BE2C (cell line): ENCODE data around the gene OTUD6A.

Experiments used
- DNase-seq: peaks from one replicate; pipeline ENCODE4 v3.0.0-alpha.2; 2020
- H3K27me3 ChIP-seq: fragments of 250-450 bp; sonication (Bioruptor Pico); 2 replicates; pipeline ENCODE4 v1.5.1; 2020; ENCODE audit warnings: mild to moderate bottlenecking
- H3K36me3 ChIP-seq: fragments of 250-450 bp; sonication (Bioruptor Pico); 2 replicates; pipeline ENCODE4 v1.5.1; 2020; ENCODE audit warnings: mild to moderate bottlenecking
- H3K4me1 ChIP-seq: fragments of 250-450 bp; sonication (Bioruptor Pico); 2 replicates; pipeline ENCODE4 v1.5.1; 2020
- H3K4me3 ChIP-seq: 2 replicates; pipeline ENCODE4 v1.5.1; 2011; ENCODE audit warnings: low read depth, low read length
- H3K9me3 ChIP-seq: fragments of 250-450 bp; sonication (Bioruptor Pico); 2 replicates; pipeline ENCODE4 v1.5.1; 2020
- TF ChIP-seq, protein P1 (sequence below): IDR thresholded peaks from 2 replicates; pipeline ENCODE4 v1.5.1; 2012; ENCODE audit warnings: mild to moderate bottlenecking, low read depth, low read length

Gene OTUD6A

DNA sequence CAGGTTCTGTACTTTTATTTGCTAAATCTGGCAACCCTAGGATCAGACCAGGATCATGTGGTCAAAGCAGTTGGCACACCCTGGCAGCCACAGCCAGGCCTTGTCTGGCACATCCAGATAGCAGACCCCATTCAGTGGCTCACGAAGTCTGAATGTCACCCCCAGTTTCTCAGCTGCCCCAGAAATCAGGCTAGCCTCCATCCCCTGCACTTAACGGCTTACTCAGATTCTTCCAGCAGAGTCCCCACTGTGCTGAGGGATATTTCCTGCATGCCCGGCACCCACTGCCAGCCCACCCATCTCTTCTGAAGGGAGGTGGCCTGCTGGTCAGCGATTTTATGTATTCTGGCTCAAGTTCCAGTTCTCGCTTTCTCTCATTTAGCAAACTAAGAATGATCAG, 7.9 kb upstream of the OTUD6A start:
- H3K36me3 ChIP-seq: no peaks in the 10 kb centered on the region
- H3K27me3 ChIP-seq: no peaks in the 10 kb centered on the region
- TF ChIP-seq, protein P1, sequence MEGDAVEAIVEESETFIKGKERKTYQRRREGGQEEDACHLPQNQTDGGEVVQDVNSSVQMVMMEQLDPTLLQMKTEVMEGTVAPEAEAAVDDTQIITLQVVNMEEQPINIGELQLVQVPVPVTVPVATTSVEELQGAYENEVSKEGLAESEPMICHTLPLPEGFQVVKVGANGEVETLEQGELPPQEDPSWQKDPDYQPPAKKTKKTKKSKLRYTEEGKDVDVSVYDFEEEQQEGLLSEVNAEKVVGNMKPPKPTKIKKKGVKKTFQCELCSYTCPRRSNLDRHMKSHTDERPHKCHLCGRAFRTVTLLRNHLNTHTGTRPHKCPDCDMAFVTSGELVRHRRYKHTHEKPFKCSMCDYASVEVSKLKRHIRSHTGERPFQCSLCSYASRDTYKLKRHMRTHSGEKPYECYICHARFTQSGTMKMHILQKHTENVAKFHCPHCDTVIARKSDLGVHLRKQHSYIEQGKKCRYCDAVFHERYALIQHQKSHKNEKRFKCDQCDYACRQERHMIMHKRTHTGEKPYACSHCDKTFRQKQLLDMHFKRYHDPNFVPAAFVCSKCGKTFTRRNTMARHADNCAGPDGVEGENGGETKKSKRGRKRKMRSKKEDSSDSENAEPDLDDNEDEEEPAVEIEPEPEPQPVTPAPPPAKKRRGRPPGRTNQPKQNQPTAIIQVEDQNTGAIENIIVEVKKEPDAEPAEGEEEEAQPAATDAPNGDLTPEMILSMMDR: no peak
- H3K4me1 ChIP-seq: no peaks in the 10 kb centered on the region
- H3K4me3 ChIP-seq: no peak overlapping the region
- DNase-seq: no peak
- no peaks in the 10 kb centered on the region for H3K9me3 ChIP-seq

DNA sequence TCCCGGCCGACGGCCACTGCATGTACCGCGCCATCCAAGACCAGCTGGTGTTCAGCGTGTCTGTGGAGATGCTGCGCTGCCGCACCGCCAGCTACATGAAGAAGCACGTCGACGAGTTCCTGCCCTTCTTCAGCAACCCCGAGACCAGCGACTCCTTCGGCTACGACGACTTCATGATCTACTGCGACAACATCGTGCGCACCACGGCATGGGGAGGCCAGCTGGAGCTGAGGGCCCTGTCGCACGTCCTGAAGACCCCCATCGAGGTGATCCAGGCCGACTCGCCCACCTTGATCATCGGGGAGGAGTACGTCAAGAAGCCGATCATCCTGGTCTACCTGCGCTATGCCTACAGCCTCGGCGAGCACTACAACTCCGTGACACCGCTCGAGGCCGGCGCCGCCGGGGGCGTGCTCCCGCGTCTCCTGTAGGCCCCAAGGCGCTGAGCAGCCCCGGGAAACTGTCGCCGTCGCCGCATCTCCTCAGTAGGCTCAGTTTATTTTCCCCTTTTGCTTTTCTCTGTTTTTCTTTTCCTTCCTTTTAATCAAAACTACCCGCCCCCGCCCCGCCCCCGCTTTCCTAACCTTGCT, 799 bp downstream of the OTUD6A start:
- no peaks in the 10 kb centered on the region for H3K9me3 ChIP-seq
- TF ChIP-seq, protein P1: no peak
- H3K4me1 ChIP-seq: no peaks in the 10 kb centered on the region
- no peaks in the 10 kb centered on the region for H3K36me3 ChIP-seq
- H3K4me3 ChIP-seq: no peak overlapping the region
- no peak for DNase-seq
- H3K27me3 ChIP-seq: no peaks in the 10 kb centered on the region

- H3K27me3 ChIP-seq: no peaks in the 10 kb centered on the region
- H3K36me3 ChIP-seq: no peaks in the 10 kb centered on the region
- H3K4me1 ChIP-seq: no peaks in the 10 kb centered on the region
- DNase-seq: no peak
- no peaks in the 10 kb centered on the region for H3K9me3 ChIP-seq
- H3K4me3 ChIP-seq: no peak overlapping the region
- TF ChIP-seq, protein P1: no peak
Observed at GRCh38 chrX:70066646-70067045, 4.4 kb downstream of the OTUD6A start.

DNA sequence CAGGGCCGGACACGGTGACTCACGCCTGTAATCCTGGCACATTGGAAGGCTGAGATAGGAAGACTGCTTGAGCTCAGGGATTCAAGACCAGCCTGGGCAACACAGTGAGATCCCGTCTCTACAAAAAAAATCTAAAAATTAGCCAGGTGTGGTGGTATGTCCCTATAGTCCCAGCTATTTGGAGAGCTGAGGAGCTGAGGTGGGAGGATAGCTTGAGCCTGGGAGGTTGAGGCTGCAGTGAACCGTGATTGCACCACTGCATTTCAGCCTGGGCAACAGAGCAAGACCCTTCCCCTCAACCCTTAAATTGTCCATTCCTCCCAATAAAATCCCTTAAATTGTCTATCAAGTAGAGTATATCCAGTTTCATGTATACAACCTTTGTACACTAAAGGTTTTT, 17.0 kb downstream of the OTUD6A start:
- H3K27me3 ChIP-seq: no peaks in the 10 kb centered on the region

DNA sequence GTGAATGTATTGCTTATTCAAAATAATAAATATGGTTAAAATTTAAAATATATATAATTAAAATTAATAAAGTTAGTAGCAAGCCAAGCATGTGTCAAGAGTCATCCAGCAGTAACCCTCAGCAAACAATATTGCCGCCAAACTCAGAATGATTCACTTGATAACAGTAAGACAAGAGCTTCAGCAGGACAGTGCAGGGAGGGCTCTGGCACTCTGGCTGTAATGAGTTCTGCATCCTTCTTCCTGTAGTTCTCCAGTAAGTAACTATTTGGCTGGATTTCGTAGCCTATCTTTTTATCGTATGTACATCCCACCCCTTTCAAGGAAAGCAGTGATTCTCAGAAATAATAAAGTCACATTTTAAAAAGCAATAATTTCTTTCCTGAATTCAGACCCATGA, 17.6 kb downstream of the OTUD6A start:
- TF ChIP-seq, protein P1: no peak
- no peaks in the 10 kb centered on the region for H3K27me3 ChIP-seq

More for the DNA sequence above, 17.0 kb downstream of the OTUD6A start:
- TF ChIP-seq, protein P1: no peak
- Histone ChIP-seq H3K4me1 (no peaks in the 10 kb centered on the region), H3K36me3 (no peaks in the 10 kb centered on the region), H3K9me3 (no peaks in the 10 kb centered on the region), H3K4me3 (no peak overlapping the region)
- DNase-seq: no peak

GRCh38 chrX:70082723-70083122, 20.5 kb downstream of the OTUD6A start:
- DNase-seq: no peak
- Histone ChIP-seq H3K27me3 (no peaks in the 10 kb centered on the region), H3K4me3 (no peak overlapping the region), H3K9me3 (no peaks in the 10 kb centered on the region), H3K4me1 (no peaks in the 10 kb centered on the region), H3K36me3 (no peaks in the 10 kb centered on the region)
- TF ChIP-seq, protein P1: no peak

More for the DNA sequence above, 17.6 kb downstream of the OTUD6A start:
- Histone ChIP-seq H3K4me3 (no peak overlapping the region), H3K9me3 (no peaks in the 10 kb centered on the region), H3K36me3 (no peaks in the 10 kb centered on the region), H3K4me1 (no peaks in the 10 kb centered on the region)
- no peak for DNase-seq
